ENCODE data around the gene CLK1.
"Not testable (repeated sequence)": the region's sequence is repeated elsewhere in the genome, so short reads cannot be mapped to it uniquely, and the experiment has no call there.

Gene CLK1

DNA sequence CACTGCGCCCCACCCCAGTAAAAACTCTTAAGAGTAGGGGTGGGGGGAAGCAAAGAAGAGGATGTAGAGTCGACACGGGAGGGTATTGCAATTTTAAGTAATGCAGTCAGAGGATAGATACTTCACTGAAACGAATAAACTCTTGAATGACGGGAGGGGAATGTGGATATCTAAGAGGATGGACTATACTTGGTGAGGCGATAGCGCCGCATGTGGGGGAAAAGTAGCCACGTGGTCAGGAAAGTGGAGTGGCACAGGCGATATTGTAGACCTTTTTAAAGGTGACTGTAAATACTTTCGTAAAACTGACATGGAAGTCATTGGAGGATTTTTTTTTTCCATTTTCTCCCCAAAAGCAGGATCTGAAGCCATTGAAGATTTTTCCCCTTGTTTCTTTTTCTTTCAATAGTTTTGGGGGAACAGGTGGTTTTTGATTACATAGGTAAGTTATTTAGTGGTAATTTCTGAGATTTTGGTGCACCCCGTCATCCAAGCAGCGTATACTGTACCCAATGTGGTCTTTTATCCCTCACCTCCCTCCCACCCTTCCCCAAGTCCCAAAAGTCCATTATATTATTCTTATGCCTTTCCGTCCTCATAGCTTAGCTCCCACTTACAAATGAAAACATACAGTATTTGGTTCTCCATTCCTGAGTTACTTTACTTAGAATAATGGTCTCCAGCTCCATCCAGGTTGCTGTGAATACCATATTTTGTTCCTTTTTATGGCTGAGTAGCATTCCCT, 13.8 kb downstream of the CLK1 start:
- no peak for DNase-seq

DNA sequence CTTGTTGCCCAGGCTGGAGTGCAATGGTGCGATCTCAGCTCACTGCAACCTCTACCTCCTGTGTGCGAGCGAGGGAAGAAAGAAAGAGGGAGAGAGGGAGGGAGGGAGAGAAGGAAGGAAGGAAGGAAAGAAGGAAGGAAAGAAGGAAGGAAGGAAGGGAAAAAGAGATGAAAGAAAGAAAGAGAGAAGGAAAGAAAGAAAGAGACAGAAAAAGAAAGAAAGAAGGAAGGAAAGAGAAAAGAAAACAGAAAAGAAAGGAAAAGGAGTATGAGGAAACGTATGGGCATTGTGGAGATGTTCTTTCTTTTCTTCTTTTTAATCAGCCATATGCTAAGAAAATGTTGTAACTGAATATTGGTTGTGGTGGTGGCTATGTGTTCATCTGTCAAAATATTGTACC, 16.5 kb downstream of the CLK1 start:
- no peak for DNase-seq

DNA sequence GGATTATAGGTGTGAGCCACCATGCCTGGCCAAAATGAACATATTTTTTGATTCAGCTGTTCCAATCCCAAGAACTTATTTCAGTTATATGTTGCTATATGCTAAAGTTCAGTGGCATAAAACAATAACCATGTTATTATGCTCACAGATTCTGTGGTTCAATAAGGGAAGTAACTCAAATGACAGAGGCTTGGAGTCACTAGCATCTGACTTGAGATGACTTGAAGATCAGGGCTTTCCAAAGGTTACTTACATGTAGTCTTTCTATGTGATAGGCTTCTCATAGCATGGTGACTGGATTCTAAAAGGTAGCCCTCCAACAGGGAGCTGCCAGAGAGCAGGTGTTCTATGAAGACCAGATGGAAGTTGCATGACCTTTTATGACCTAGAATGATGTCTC, 17.2 kb downstream of the CLK1 start:
- no peak for DNase-seq

DNA sequence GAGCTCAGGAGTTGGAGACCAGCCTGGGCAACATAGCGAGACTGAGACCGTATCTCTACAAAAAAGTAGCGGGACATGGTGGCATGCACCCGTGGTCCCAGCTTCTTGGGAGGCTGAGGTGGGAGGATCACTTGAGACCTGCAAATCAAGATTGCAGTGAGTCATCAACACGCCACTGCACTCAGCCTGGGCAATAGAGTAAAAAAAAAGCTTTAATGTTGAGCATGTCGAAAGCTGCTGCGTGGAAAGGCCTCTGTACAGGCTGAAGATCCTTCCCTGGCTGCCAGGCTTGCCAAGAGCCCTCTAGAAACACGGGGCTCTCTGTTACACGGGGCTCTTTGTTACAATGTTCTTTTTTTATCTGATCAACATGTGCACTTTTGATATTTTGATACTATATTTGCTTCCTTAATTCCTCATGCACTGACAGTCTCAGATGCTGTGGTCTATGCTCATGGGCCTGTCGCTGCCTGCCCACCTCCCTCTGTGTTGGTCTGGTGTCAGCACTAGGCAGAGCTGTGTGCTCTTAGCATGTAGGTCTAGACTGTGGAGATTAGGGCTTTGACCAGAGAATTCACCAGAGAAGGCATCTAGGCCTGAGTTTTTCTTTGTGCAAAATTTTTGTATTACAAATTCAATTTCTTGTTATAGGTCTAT, 18.7 kb downstream of the CLK1 start:
- no peak for DNase-seq

DNA sequence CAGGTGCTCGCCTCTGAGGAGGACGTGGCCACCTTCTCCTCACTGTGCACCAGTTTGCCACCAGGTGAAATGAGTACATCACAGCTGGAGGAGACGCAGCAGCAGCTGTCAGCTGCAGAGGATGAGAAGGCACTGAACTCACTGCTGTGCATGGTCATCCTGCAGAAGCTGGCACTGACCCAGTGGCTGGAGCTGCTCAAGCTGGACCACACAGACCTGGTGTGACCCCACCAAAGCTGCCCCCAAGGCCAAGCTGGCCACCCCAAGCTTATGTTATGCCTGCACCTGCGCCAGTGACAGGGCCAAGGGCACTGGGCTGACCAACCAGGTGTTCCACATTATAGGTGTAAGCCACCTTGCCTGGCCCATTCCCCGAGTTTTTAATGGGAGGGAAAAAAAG, 19.3 kb downstream of the CLK1 start:
- DNase-seq, result no peak

DNA sequence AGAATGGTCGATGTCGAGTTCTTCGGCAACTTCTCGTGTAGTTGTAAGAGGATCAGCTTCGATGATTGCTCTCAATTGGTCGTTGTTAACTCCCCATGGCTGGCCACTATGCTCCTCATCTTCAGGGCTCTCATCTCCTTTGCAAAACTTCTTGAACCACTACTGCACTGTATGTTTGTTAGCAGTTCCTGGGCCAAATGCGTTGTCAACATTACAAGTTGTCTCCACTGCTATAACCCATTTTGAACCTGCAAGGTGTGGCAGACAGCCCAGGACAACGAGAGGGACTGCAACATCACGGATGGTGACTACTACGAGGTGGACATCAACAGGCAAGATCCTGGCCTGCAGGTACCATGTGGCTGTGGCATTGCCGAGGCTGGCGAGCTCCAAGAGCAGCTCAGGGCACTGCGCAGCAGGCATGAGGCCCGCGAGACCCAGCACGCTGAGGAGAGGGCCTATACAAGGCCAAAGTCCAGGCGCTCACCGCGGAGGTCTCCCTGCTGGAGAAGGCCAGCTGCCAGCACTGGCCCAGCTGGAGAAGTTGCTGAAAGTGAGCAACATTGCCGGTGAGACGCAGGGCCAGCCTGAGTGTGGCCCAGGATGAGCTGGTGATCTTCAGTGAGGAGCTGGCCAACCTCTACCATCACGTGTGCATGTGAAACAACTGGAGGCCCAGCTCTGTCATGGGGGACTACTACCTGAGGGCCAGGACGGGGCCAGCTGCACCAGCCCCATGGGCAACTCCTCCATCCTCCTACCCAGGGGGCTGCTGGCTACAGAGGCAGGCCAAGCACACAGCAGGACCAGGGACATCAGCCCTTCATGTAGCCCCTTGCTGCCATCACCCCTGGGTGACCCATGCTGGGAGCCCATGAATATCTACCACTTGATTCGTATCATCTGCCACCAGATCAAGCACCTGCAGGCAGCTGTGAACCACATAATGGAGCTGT, 20.2 kb downstream of the CLK1 start:
- no peak for DNase-seq

DNA sequence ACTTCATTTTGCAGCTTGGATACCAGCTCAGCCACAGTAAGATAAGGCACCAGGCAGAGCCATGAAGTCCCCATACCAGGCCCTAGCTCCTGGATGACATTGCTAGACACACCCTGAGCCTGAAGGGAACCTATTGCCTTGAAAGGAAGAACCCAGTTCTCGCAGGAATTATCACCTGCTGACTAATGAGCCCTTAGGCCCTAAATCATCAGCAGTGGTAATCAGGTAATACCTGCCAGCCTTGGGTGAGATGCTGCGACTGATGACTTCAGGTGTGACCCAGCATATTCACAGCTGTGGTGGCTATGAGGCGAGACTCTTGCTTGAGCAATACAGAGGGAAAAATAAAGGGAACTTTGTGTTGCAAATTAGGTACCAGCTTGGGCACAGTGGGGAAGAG, 24.9 kb downstream of the CLK1 start:
- no peak for DNase-seq

DNA sequence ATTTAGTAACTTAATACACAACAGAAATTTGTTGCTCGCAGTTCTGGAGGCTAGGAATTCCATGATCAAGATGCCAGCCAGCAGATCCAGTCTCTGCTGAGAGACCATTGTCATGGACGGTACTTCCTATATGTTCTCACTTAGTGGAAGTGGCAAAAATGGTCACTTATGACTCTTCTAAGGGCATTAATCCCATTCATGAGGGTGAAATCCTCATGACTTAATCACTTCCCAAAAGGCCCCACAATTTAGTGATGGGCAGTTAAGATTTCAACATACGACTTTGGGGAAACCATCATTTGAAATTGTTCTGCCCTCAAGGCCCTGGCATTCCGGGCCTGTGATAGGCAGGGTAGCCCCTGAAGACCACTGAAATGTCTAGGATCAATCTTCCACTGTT, 29.8 kb downstream of the CLK1 start:
- DNase-seq, result no peak

DNA sequence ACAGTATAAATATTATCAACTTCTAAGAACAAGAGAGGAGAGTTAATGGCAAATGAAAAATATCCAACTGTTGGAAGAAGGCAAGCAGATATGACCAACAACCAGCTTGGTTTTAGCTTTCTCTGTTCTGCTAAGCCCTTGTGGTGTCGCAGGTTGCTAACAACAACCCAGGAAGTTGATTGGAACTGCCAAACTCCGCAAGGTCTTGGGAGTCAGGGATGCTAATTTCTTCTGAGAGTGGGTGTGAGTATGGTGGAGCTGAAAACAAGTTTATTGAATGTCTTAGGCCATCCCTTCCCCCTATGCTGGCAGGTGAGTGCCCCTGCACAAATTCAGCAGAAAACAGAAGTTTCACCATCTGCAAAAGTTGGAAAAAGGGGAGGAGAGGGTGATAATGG, 35.2 kb downstream of the CLK1 start:
- DNase-seq, result no peak

DNA sequence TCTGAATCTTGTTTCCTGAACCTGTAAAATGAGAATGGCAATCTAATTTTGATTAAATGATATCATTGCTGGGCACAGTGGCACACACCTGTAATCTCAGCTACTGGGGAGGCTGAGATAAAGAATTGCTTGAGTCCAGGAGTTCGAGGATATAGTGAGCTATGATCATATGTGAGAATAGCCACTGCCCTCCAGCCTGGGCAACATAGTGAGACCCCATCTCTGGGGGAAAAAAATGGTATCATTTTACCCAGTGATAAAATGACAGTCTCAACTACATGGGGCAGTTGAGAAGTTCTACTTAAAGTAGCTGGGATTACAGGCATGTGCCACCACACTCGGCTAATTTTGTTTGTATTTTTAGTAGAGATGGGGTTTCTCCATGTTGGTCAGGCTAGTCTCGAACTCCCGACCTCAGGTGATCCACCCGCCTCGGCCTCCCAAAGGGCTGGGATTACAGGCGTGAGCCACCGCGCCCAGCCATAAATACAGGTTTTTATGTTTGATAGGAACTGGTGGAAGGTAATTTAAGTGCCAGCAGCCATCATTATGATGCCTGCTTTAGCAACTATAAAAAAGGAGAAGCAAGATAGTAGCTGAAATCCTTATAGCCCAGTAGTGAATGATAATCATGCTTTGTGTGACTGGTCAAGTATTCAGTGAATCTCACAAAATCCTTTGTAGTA, 35.7 kb downstream of the CLK1 start:
- DNase-seq, result no peak

DNA sequence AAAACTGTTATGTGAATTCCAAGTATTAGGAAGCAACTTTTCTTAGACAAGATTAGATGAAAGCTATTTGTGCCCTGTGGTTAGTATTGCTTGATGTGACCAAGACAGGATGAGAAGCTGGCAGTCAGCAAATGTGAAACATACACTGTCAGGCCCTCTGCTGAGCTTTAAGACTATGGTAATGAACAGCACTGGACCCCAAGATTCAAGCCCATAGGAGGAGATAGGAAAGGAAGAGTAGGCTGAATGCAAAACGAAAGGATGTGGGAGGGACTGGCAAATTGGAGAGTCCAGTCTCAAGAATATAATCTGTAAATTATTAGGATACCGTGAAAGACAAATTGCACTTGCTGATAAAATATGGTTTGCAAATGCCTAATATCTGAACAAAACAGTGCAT, 36.4 kb downstream of the CLK1 start:
- DNase-seq, result no peak

DNA sequence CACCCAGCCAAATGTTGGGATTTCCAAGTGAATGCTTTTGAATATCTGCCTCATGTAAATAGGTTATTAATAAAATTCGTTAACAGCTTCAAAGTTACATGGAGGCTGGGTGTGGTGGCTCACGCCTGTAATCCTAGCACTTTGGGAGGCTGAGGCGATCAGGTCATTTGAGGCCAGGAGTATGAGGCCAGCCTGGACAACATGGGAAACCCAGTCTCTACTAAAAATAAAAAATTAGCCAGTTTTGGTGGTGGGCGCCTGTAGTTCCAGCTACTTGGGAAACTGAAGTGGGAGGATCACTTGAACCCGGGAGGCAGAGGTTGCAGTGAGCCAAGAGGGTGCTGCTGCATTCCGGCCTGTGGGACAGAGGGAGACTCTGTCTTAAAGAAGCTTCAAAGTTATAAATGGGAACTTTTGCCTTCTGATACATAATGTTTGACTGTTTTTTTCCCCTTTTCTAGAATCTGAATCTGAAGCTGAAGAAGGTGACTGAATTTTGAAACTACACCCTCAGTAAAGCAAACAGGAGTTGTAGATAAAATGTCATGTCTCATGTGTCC, 42.7 kb downstream of the CLK1 start:
- no peak for DNase-seq

DNA sequence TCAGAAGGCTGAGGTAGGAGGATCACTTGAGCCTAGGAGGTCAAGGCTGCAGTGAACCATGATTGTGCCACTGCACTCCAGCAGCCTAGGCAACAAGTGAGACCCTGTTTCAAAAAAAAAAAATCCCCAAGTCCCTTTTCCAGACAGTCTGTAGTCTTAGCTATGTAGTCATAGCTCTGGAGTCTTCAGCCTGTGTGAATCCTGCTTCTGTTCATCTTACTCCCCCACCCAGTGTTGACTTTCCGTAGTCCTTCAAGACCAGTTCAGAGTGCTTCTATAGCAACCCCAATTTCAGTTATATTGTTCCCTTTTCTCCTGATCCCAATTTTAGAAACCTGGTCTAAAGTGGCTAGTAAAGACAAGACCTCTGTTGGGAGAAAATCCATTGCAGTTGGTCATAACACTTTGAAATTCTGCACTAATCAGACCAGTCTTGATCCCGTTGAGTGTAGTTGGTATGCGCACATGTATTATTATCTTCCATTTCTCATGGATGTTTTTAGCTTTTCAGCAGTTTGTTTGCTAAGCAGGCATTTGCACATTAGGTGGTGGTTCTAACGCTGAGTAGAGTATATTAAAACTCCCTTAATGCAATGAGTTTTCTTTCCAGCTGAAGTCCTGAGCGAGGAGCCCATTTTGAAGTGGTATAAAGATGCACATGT, 43.8 kb downstream of the CLK1 start:
- no peak for DNase-seq

DNA sequence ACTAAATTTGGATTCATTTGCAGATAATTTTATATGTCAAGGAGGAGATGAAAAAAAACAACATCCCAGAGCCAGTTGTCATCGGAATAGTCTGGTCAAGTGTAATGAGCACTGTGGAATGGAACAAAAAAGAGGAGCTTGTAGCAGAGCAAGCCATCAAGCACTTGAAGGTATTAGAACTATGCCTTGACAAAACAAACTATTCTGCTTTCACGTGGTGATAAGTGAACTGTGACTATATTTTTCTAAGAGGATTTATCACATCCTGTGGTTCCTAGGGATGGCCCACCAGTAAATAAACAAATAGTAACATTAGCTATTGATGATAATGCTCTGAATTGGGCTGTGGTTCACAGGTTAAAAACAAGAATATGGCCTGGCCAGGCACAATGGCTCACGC, 45.7 kb downstream of the CLK1 start:
- DNase-seq, result not testable (repeated sequence)

DNA sequence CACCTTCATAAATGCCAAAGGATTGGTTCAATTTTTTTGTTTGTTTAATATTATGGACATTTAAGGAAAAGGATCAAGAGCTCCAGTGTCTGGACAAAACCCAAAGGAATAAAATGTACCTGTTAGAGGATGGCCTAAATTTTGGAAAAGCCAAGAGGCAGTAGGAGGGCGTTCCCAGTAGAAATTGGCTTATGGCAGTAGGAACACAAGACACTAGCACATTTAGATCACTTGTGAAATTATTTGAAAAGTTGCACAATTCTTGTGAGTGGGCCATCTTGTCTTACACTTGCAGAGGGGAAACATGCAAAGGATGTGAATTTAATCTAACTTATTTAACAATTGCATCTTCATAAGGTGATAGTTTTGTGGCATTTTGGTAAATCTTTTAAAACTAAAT, 49.5 kb downstream of the CLK1 start:
- no peak for DNase-seq

DNA sequence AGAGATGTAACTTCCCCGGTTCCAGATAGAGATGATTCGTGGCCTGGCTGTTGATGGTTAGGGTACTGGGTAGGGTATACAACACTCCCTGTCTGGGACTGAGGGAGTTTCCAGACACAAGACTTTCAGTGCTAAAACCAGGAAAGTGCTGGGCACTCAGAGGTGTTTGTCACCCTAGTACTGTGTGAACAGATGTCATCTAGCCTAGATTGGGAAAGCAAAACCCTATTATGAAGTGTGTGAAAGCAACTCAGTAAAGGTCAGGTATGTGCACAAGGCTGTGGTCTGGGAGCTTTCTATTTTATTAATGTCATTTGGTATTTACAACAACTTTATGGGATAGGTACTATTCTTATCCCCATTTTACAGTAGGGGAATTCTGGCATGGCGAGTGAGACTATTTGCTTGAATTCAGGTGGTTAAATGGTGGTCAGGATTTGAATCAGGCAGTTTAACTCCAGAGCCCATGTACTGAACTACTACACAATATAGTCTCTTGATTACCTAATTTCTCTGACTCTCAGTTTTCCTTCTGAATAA, 50.1 kb downstream of the CLK1 start:
- no peak for DNase-seq

DNA sequence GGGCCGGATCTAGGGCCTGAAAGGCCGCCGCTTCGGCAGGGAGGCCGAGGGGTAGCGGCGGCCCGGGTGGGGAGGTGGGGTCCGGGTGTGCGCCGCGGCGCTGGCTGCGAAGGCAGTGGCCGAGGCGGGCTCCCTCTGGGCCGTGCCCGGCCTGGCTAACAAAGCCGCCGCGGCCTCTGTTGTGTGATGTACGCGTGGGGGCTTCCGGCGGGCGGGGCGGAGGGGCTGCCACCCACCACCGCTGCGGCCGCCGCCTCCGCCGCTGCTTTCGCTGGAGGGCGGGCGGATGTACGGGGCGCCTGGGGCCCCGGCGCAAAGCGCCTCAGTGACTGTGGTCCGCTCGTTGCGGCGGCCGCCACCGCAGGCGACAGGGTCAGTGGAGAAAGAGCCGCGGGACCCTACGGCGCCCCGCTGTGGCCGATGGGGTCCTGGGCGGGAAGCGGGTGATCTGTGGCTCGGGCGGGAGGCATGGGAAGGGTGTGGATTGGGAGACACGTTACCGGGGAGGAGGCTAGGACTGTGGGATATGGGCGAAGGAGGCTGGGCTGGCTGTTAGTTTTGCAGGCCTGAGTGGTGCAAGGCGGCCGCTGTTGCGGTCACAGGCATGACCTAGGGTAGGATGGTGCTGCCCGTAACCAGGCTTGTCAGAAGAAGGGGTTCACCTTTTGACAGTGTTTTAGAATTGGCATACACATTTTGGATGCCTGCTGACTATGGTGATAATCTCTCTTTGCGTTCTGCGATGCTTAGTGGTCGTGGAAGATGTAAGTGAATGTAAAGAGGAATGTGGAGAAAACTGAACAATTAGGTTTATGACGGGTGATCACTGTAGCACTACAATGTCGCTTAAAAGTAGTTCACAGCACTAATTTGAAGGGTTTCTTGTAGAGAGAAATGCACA, 52.1 kb downstream of the CLK1 start:
- DNase-seq, result peak; percentile 86

DNA sequence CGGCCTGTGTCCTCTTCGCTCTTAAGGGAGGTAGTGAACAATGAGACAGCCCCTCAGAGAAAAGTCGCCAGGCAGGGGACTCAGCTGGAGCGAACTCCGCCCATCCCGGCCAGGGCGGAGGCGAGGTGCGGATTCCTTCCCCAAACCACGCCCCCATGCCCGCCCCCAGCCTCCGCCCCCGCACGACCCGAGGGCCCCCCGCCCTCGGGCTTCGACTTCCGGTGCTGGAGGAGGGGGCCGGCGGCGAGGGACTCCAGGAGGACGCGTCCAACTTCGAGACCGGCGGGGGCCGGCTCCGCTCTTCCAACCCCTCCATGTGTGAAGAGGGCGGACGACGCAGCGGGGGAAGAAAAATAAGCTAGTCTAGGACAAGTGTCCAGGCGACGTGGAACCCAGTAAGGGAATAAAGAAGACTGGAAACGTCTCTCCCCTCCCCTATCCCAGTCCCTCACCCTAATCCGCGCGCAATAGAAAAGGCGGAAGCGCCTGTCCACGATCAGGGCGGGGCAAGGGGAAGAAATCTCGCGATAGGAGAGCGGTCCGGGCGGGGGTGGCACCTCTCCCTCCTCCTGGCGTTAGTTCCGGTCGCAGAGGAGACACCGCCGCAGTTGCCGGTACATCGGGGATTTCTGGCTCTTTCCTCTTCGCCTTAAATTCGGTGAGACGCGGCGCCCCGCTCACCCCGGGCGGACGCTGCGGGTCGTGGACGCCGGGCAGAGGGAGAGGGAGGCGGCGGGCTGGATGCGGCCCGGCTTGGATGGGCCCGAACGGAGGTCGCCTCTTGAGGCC, 52.9 kb downstream of the CLK1 start, which contains the start of gene BZW1:
Gene BZW1, plus strand, starts transcription at position 578 of the 789 bp plus-strand sequence. CDS start 1,308 bp downstream, outside the sequence.
- DNase-seq, result peak; percentile 98

DNA sequence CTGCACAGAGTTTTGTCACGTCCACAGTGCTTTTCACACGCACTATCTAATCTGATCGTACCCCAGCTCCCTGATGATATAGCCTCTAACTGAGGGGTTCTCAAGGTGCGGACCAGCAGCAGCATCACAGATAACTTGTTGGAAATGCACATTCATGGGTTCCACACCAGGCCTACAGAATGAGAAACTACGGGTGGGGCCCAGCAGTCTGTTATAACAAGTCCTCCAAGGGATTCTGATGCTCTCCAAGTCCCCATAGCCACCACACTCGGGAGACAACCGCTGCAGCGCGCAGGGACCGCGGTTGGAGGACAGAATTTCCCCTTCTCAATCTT, 53.5 kb downstream of the CLK1 start:
- no peak for DNase-seq

All from activated CD8-positive, alpha-beta memory T cell treated with anti-CD3 and anti-CD28 coated beads for 24 hours (primary cell).